ENCODE results near the gene RAMP2. TPM values are rescaled to one million over a fixed set of nuclear protein-coding genes. Genes with fewer than 3 reads are reported as not detected.
A peak's percentile ranks its signal among the peaks of the same experiment; 100 is the strongest.
"Not testable (repeated sequence)": the region's sequence is repeated elsewhere in the genome, so short reads cannot be mapped to it uniquely, and the experiment has no call there.

RAMP2 gene
- total RNA-seq, 2 donors from 2014 or later, result not detected

- H3K27ac Mint-ChIP-seq, result no peak overlapping the region
- no peaks in the 10 kb centered on the region for H3K36me3 Mint-ChIP-seq
- no peak for DNase-seq (ENCODE audit: low spot score in 2 of 2)
- no peaks in the 10 kb centered on the region for H3K9me3 Mint-ChIP-seq
- peak in 1 of 2 donors; percentile 73 for ATAC-seq
Measured at GRCh38 chr17:42759982-42760651, 910 bp upstream of the RAMP2 start.

- Mint-ChIP-seq H3K27ac (no peak overlapping the region), H3K36me3 (no peaks in the 10 kb centered on the region), H3K9me3 (no peaks in the 10 kb centered on the region)
- DNase-seq (ENCODE audit: low spot score in 2 of 2) (no peak), ATAC-seq (no peak)
Measured at GRCh38 chr17:42761638-42762037, 611 bp downstream of the RAMP2 start.

- DNase-seq (ENCODE audit: low spot score in 2 of 2) (no peak), ATAC-seq (no peak)
- H3K27ac Mint-ChIP-seq, result no peak overlapping the region
- no peaks in the 10 kb centered on the region for H3K36me3 Mint-ChIP-seq
- H3K9me3 Mint-ChIP-seq, result no peaks in the 10 kb centered on the region
Measured at GRCh38 chr17:42766124-42766523, 5.1 kb downstream of the RAMP2 start.

GRCh38 chr17:42767512-42767911 is 6.5 kb downstream of the RAMP2 start:
- H3K27ac Mint-ChIP-seq, result no peak overlapping the region
- DNase-seq (ENCODE audit: low spot score in 2 of 2), result no peak
- H3K9me3 Mint-ChIP-seq, result no peaks in the 10 kb centered on the region
- H3K36me3 Mint-ChIP-seq, result no peaks in the 10 kb centered on the region
- no peak for ATAC-seq

GRCh38 chr17:42768006-42768405 is 7.0 kb downstream of the RAMP2 start:
- not testable (repeated sequence) for DNase-seq (ENCODE audit: low spot score in 2 of 2); H3K9me3 Mint-ChIP-seq; ATAC-seq; H3K27ac Mint-ChIP-seq; H3K36me3 Mint-ChIP-seq

- H3K27ac Mint-ChIP-seq; DNase-seq (ENCODE audit: low spot score in 2 of 2); ATAC-seq; H3K9me3 Mint-ChIP-seq: not testable (repeated sequence)
- H3K36me3 Mint-ChIP-seq, result peaks cover 17 to 18% of the 10 kb centered on the region in 2 donors
Measured at GRCh38 chr17:42769964-42770363, 8.9 kb downstream of the RAMP2 start.

- DNase-seq (ENCODE audit: low spot score in 2 of 2) (no peak), ATAC-seq (no peak)
- H3K9me3 Mint-ChIP-seq, result no peaks in the 10 kb centered on the region
- H3K27ac Mint-ChIP-seq, result peak overlapping the region; percentile 92 to 99
- H3K36me3 Mint-ChIP-seq, result peaks cover 25 to 26% of the 10 kb centered on the region in 2 donors
Measured at GRCh38 chr17:42772945-42773289, 11.9 kb downstream of the RAMP2 start.

- H3K36me3 Mint-ChIP-seq, result peaks cover 25 to 26% of the 10 kb centered on the region in 2 donors
- H3K9me3 Mint-ChIP-seq, result no peaks in the 10 kb centered on the region
- DNase-seq (ENCODE audit: low spot score in 2 of 2) (peak; percentile 79 to 80), ATAC-seq (peak; percentile 94 to 96)
- H3K27ac Mint-ChIP-seq, result peak within 1 kb of the TSS; percentile 92 to 99
Measured at GRCh38 chr17:42773290-42774035, 12.4 kb downstream of the RAMP2 start, which contains the start of gene VPS25. Gene VPS25 (plus strand): TSS chr17:42773449. CDS start chr17:42773476, 27 bp downstream.

- H3K9me3 Mint-ChIP-seq, result no peaks in the 10 kb centered on the region
- DNase-seq (ENCODE audit: low spot score in 2 of 2) (no peak), ATAC-seq (no peak)
- H3K27ac Mint-ChIP-seq, result peak overlapping the region; percentile 92 to 99
- H3K36me3 Mint-ChIP-seq, result peaks cover 25 to 29% of the 10 kb centered on the region in 2 donors
Measured at GRCh38 chr17:42774066-42774745, 13.2 kb downstream of the RAMP2 start.

GRCh38 chr17:42775534-42776098 is 14.6 kb downstream of the RAMP2 start:
- Mint-ChIP-seq H3K9me3 (no peaks in the 10 kb centered on the region), H3K36me3 (peaks cover 25 to 34% of the 10 kb centered on the region in 2 donors), H3K27ac (no peak overlapping the region)
- DNase-seq (ENCODE audit: low spot score in 2 of 2) (no peak), ATAC-seq (no peak)

- Mint-ChIP-seq H3K27ac (no peak overlapping the region), H3K36me3 (peaks cover 19 to 35% of the 10 kb centered on the region in 2 donors), H3K9me3 (no peaks in the 10 kb centered on the region)
- ATAC-seq, result no peak
- no peak for DNase-seq (ENCODE audit: low spot score in 2 of 2)
Measured at GRCh38 chr17:42778570-42778969, 17.5 kb downstream of the RAMP2 start.

GRCh38 chr17:42779304-42779935 is 18.4 kb downstream of the RAMP2 start:
- Mint-ChIP-seq H3K9me3 (no peaks in the 10 kb centered on the region), H3K36me3 (peaks cover 11 to 27% of the 10 kb centered on the region in 2 donors), H3K27ac (no peak overlapping the region)
- DNase-seq (ENCODE audit: low spot score in 2 of 2) (no peak), ATAC-seq (no peak)

- Mint-ChIP-seq H3K9me3 (no peaks in the 10 kb centered on the region), H3K36me3 (peaks cover 6 to 20% of the 10 kb centered on the region in 2 donors), H3K27ac (no peak within 1 kb of the TSS)
- ATAC-seq, result no peak
- DNase-seq (ENCODE audit: low spot score in 2 of 2), result no peak
Measured at GRCh38 chr17:42779936-42780850, 19.2 kb downstream of the RAMP2 start, which contains the start of gene WNK4. Gene WNK4 (plus strand): TSS chr17:42780610. CDS start chr17:42780699, 89 bp downstream.

- ATAC-seq, result no peak
- Mint-ChIP-seq H3K27ac (no peak overlapping the region), H3K36me3 (peaks cover 6 to 21% of the 10 kb centered on the region in 2 donors), H3K9me3 (no peaks in the 10 kb centered on the region)
- no peak for DNase-seq (ENCODE audit: low spot score in 2 of 2)
Measured at GRCh38 chr17:42780851-42781638, 20.0 kb downstream of the RAMP2 start.

- peaks cover 6 to 22% of the 10 kb centered on the region in 2 donors for H3K36me3 Mint-ChIP-seq
- H3K9me3 Mint-ChIP-seq, result no peaks in the 10 kb centered on the region
Measured at GRCh38 chr17:42781639-42782165, 20.7 kb downstream of the RAMP2 start.

More at GRCh38 chr17:42781639-42782165, 20.7 kb downstream of the RAMP2 start:
- no peak for DNase-seq (ENCODE audit: low spot score in 2 of 2)
- H3K27ac Mint-ChIP-seq, result no peak overlapping the region
- no peak for ATAC-seq

All from activated naive CD4-positive, alpha-beta T cell treated with anti-CD3 and anti-CD28 coated beads, Interleukin-2, amount 50 U/mL, for 72 hours (primary cell).